ENCODE data around the gene MAPK12.
A peak's percentile ranks its signal among the peaks of the same experiment; 100 is the strongest.

Gene MAPK12

DNA sequence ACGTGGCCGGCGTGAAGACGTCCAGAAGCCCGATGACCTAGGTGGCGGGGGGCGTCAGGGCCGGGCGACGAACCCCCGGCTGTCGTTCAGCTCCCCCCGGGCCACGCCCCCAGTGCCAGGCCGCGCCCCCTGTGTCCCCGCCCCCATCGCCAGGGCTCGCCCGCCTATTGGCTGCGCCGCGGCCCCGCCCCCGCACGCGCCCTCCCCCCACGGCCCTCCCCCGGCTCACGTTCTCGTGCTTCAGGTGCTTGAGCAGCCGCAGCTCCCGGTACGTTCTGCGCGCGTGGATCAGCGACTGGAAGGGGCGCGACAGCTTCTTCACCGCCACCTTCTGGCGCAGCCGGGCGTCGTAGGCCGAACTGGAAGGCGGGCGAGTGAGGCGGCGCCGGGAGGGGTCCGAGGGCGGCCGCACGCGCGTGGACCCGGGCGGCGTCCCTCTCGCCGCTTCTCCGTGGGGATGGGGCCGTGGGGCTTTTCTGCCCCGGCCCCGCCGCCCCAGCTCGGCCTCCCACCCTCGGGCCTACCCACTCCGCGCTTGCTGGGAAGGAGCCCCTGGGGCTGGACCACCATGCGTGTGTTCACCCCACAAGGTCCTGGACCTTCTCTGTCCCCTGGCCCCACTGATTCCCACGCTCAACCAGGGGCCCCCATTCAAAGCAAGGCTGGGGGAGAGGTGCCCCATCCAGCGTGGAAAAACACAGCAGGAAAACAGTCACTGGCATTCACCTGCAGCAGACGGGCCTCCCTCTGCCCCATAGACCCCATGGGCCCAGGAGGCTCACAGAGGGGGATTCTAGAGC lies 6.3 kb upstream of the MAPK12 start:
- peak; percentile 36 for DNase-seq (ENCODE audit: low read depth)

- no peak for DNase-seq (ENCODE audit: low read depth)
These were observed 5.5 kb upstream of the MAPK12 start for GRCh38 chr22:50266994-50267393.

- DNase-seq (ENCODE audit: low read depth), result no peak
These were observed 3.6 kb upstream of the MAPK12 start for GRCh38 chr22:50264946-50265669.

DNA sequence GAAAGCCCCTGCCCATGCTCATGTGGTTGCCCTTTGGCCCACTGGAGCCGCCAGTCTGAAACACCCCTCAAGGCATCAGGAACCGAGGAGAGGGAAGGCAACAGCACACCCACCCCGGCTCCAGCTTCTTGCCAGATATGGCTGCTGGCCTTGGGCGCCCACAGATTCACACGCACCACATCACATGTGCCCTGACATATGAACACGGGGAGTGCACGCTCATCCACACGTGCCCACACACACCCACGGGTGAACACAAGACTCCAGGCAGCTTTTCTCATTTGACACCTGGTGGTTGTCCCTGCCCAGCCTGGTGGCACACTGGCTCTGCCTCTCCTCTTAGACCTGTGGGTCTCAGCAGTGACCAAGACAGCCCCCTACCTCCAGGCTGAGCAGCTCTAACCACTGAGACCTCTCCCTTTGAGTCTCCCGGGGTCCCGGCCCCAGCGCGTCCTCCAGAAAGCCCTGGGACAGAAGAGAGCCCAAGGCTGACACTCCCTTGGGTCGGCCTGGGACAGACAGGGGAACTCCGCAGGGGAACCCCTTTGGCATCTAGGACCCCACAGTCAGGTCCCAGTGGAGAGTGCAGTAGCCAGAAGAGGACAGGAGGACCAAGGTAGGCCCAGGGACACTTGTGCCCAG lies 2.7 kb upstream of the MAPK12 start:
- no peak for DNase-seq (ENCODE audit: low read depth)

DNA sequence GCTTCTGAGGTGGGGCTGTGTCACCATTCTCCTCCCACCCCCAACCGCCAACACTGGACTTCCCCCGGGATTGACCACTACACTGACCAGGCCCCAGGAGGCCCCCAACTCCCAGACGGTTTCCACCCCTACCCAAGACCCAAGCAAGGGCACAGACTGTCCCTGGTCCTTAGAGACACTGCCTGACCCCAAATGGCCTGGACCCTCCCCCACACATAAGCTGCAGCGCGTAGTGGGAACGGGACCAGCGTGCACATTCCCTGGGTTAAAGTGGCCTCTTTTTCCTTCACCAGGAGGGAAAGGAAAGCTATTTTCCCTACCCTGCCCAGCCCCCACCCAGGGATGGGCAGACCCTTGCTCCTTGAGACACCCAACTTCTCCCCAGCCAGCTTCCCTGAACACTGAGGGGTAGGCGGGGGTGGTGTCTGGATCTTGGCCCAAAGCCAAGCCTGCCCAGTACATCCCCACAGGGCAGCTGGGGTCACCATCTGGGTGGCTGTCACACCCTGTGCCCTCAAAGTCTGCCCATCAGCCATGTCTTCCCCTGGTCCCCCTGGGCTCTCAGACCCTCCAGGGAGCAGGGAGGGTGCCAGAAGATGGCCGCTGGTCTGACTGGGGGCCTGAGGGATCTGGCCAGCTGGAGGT lies 1.6 kb upstream of the MAPK12 start:
- no peak for DNase-seq (ENCODE audit: low read depth)

DNA sequence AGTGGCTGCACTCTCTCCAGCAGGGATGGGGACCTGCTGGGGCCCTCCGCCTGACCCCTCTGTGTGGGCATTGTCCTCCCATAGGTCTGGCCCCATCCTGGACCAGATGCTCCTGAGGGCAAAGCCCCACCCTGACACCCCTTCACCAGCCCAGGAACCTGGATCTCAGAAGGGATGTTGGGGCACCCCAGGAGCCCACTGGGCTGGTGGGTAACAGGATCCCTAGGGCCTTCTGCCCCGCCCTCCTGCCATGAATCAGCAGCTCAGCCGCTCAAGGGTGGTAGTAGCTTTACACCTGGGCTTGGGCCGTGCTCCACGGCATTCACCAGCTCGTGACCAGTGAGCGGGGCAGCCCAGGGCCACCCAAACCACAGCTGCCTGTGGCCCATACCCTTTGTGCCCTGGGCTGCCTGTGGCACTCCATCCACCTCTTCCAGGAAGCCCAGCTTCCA lies 1.0 kb upstream of the MAPK12 start:
- DNase-seq (ENCODE audit: low read depth), result no peak

DNA sequence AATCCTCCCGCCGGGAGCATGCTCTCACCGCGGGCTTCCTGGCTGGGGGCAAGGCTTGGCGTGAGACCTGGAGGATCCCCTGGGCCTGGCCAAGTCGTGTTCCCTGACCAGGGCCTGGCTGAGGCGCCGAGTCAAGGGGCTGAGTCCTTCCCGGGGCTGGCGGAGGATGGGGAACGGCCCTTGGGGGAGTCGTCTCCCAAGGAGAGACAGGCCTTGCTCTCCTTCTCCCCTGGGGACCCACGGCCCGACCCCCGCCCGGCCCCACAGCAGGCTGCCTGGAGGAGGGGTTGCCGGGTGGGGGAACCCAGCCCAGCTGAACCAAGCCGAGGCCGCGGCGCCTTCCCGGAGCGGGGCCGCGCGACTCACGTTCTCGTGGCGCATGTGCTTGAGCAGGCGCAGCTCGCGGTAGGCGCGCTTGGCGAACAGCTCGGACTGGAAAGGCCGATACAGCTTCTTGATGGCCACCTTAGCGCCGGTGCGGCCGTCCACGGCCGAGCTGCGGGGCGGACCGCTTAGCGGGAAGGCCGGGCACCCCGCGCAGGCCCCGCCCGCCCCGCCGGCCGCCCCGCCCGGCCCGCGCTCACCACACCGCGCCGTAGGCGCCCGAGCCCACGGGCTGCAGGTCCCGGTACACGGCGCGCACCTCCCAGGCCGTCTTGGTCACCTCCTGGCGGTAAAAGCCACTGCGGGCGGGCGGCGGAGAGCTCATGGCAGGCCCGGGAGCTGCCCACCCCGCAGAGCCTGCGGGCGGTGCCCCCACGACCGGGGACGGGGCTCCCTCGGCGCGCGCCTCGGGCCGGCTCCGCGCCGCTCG lies 475 bp downstream of the MAPK12 start:
- no peak for DNase-seq (ENCODE audit: low read depth)

- no peak for DNase-seq (ENCODE audit: low read depth)
These were observed 1.1 kb downstream of the MAPK12 start for GRCh38 chr22:50260434-50260800.

- DNase-seq (ENCODE audit: low read depth), result no peak
These were observed 2.2 kb downstream of the MAPK12 start for GRCh38 chr22:50259302-50259701.

DNA sequence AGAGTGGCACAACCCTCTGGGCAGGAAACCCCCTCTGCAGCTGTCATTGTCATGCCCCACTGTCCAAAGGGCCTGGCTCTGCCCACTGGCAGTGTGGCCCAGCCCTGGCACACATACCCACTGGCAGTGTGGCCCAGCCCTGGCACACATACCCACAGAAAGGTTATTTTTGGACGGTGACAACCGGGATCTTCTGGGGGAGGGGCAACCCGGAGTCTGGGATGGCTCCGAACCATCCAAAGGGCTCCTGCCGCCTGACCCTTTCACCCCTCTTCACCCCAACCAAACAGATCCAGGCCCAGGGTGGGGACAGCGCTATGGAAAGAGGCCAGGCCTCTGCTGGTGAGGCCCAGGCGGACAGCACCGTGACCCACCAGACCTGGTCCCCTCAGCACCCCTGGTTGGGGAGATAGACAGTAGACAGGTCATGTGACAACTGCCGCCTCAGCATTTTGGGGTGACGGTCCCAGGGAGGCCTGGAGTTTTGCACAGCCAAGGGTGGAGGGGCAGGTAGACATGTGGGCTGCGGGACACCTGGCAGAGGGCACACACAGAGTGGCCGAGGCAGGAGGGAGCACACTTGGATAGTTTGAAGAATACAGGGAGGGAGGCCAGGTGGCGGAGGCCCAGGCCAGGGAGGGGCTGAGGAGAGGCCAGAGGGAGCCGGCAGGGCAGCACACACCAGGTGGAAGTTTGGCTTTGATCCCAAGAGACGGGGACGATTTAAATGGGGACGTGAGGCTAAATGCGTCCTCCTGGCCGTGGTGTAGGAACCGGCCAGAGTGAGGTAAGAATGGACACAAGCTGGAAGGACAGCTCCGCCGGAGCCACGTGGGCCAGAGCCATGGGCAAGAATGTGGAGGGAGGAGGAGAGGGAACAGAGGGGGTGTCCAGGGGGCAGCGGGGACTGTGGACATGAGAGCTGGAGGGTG lies 2.9 kb downstream of the MAPK12 start:
- DNase-seq (ENCODE audit: low read depth), result no peak

- DNase-seq (ENCODE audit: low read depth), result no peak
These were observed 3.8 kb downstream of the MAPK12 start for GRCh38 chr22:50257451-50258360.

GRCh38 chr22:50257041-50257440 lies 4.4 kb downstream of the MAPK12 start:
- DNase-seq (ENCODE audit: low read depth), result no peak

DNA sequence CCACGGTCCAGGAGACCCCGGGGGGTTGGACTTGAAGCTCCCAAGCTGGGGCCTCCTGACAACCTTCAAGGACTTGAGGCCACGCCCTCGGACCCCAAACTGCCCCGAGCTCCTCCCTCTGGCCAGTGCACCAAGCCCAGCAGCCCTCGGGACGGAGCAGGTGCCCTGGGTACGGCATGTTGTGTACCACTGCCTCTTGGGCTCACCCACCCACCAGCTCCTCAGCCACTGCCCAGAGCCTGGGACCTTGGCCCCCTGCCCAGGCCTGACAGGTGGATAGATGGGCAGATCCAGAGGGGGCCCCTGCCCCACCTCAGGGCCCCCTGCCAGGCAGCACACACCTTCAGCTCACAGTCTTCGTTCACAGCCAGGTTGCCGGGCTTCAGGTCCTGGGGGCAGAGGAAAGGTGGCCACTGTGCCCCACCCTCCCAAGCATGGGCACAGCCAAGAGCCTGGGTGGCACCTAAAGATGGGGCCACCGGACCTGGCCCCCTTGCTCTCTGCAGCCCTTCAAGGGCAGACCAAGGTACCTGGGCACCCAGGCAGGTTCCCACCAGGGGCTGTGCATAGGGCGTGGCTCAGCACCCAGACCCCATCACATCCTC lies 5.1 kb downstream of the MAPK12 start:
- DNase-seq (ENCODE audit: low read depth), result no peak

- no peak for DNase-seq (ENCODE audit: low read depth)
These were observed 5.9 kb downstream of the MAPK12 start for GRCh38 chr22:50255607-50256006.

- no peak for DNase-seq (ENCODE audit: low read depth)
These were observed 6.4 kb downstream of the MAPK12 start for GRCh38 chr22:50255099-50255498.

- no peak for DNase-seq (ENCODE audit: low read depth)
These were observed 7.5 kb downstream of the MAPK12 start for GRCh38 chr22:50253941-50254340.

DNA sequence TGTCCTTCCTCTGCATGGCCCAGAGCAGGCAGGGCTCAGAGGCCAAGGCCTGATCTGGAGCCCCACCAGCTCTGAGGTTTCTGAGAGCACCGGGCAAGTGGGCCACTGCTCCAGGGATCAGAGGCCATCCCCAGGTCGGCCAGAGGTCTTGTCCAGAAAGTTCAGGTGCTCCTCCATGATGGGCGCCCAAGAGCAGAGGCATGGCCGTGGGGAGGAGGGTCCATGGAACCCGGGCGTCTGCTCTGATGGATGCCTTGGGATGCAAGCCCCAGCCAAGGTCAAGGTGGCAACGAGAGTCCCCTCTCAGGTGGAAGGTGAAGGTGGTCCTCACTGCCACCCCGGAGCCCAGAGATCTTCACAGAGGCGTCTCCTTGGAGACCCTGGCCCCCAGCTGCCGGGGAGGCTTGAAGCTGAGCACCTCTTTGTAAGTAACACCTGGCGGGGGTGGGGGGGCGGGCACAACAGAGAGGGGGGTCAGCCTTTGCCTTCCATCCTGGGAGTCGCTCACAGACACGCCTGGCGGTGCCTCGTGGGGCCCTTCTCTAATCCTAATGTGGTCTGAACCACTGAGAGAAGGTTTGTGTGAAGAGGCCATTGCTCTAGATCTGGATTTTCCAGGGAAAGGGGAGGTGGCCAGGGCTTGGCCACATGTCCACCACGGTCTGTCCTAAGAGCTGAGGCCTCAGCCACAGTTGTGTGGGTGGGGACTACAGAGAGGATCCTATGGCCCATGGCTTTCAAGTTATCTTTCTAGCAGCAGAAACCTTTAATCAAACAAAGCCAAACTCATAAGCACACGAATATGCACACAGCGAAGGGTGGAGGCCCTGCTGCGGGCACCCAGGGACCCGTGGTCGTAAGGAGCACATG lies 8.2 kb downstream of the MAPK12 start:
- no peak for DNase-seq (ENCODE audit: low read depth)
